ENCODE measurements around the gene HIC1.
A peak's percentile ranks its signal among the peaks of the same experiment; 100 is the strongest.

The HIC1 gene

DNA sequence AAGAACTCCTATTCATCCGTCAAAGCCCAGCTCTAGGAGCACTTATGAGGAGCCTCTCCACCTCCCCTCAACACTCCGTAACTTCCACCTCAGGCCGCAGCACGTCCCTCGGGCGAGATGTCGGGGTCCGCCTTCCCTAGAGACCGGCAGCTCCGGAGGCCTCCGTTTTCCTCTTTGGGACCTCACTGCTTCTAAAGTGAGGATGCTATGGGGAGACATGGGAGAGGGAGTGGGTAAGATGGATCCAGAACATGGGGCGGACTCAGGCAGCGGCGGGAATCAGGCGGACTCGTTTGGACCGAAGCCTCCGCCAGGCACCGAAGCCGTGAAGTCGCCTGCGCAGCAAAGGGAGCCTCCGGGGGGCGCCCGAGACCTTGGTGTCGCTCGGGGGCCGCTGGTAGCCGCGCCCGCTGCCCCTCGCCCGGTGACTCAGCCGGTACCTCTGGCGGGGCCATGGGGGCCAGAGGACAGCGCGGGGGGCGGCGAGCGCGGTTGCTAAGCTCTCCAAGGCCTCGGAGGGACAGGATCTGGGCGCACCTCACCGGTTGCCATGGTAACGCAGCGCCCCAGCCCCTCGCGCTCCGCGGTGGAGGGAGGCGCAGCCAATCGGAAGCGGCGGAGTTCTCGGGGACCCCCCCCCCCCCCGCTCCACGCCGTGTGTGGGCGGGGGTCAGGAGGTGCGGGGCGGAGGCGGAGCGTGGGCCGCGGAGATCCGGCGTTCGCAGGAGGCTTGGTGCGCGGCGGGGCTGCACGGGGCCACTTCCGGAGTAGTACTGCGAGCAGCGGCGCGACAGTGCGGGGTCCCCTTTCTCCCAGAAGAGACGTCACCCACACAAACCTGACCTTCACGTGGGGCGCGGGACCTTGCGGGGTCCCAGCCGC, 1.3 kb upstream of the HIC1 start:
- H3K4me3 ChIP-seq (ENCODE audit: low read depth, low read length), result peak overlapping the region; percentile 79
- peak; percentile 78 for DNase-seq (ENCODE audit: low read depth)

DNA sequence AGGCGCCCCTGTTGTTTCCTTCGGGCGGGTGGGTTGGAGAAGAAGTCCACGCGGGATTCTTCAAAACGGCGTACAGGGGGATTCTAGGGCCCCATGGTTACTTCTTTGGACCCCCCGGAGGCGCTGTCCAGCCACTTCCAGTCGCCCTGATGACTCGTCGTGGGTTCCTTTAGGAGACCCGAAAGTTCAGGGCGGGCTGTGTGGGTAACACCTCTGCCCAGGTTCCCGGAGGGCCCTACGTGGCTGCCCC, 716 bp upstream of the HIC1 start:
- TF ChIP-seq, protein P1, sequence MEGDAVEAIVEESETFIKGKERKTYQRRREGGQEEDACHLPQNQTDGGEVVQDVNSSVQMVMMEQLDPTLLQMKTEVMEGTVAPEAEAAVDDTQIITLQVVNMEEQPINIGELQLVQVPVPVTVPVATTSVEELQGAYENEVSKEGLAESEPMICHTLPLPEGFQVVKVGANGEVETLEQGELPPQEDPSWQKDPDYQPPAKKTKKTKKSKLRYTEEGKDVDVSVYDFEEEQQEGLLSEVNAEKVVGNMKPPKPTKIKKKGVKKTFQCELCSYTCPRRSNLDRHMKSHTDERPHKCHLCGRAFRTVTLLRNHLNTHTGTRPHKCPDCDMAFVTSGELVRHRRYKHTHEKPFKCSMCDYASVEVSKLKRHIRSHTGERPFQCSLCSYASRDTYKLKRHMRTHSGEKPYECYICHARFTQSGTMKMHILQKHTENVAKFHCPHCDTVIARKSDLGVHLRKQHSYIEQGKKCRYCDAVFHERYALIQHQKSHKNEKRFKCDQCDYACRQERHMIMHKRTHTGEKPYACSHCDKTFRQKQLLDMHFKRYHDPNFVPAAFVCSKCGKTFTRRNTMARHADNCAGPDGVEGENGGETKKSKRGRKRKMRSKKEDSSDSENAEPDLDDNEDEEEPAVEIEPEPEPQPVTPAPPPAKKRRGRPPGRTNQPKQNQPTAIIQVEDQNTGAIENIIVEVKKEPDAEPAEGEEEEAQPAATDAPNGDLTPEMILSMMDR (conservative IDR thresholded peaks at IDR 0.05; ENCODE audit: low read depth, low read length), result no peak
- H3K4me3 ChIP-seq (ENCODE audit: low read depth, low read length), result peak overlapping the region; percentile 79
- DNase-seq (ENCODE audit: low read depth), result no peak

More for the DNA sequence above, 1.3 kb upstream of the HIC1 start:
- TF ChIP-seq, protein P1 (conservative IDR thresholded peaks at IDR 0.05; ENCODE audit: low read depth, low read length), result peak; percentile 54

DNA sequence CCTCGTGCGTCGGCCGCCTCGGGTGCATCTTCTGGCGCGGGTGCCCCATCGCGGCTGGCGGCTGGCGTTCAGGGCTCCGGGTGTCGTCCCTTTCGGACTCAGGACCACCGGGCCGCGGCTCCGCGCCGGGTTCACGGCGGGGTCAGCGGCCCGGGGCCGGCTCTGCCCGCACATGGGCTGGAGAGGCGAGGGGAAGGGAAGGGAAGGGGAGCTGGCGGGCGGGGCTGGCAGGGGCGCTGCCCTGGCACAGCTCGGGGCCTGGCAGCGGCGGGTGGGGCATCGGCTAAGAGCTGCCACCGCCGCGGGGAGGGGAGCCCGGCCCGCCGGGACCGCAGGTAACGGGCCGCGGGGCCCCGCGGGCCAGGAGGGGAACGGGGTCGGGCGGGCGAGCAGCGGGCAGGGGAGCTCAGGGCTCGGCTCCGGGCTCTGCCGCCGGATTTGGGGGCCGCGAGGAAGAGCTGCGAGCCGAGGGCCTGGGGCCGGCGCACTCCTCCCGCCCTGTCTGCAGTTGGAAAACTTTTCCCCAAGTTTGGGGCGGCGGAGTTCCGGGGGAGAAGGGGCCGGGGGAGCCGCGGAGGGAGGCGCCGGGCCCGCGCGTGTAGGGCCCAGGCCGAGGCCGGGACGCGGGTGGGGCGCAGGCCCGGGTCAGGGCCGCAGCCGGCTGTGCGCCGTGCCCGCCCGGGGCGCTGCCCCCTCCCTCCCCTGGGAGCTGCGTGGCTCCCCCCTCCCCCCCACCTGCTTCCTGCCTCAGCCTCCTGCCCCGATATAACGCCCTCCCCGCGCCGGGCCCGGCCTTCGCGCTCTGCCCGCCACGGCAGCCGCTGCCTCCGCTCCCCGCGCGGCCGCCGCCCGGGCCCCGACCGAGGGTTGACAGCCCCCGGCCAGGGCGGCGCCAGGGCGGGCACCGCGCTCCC, 646 bp downstream of the HIC1 start:
- peak; percentile 63 for DNase-seq (ENCODE audit: low read depth)
- TF ChIP-seq, protein P1 (conservative IDR thresholded peaks at IDR 0.05; ENCODE audit: low read depth, low read length), result no peak
- peak overlapping the region; percentile 79 for H3K4me3 ChIP-seq (ENCODE audit: low read depth, low read length)

DNA sequence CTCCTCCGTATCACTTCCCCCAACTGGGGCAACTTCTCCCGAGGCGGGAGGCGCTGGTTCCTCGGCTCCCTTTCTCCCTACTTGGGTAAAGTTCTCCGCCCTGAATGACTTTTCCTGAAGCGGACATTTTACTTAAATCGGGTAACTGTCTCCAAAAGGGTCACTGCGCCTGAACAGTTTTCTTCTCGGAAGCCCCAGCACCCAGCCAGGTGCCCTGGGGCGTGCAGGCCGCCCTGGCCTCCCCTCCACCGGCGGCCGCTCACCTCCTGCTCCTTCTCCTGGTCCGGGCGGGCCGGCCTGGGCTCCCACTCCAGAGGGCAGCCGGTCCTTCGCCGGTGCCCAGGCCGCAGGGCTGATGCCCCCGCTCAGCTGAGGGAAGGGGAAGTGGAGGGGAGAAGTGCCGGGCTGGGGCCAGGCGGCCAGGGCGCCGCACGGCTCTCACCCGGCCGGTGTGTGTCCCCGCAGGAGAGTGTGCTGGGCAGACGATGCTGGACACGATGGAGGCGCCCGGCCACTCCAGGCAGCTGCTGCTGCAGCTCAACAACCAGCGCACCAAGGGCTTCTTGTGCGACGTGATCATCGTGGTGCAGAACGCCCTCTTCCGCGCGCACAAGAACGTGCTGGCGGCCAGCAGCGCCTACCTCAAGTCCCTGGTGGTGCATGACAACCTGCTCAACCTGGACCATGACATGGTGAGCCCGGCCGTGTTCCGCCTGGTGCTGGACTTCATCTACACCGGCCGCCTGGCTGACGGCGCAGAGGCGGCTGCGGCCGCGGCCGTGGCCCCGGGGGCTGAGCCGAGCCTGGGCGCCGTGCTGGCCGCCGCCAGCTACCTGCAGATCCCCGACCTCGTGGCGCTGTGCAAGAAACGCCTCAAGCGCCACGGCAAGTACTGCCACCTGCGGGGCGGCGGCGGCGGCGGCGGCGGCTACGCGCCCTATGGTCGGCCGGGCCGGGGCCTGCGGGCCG, 1.6 kb downstream of the HIC1 start:
- DNase-seq (ENCODE audit: low read depth), result peak; percentile 79
- TF ChIP-seq, protein P1 (conservative IDR thresholded peaks at IDR 0.05; ENCODE audit: low read depth, low read length), result no peak
- peak overlapping the region; percentile 79 for H3K4me3 ChIP-seq (ENCODE audit: low read depth, low read length)

DNA sequence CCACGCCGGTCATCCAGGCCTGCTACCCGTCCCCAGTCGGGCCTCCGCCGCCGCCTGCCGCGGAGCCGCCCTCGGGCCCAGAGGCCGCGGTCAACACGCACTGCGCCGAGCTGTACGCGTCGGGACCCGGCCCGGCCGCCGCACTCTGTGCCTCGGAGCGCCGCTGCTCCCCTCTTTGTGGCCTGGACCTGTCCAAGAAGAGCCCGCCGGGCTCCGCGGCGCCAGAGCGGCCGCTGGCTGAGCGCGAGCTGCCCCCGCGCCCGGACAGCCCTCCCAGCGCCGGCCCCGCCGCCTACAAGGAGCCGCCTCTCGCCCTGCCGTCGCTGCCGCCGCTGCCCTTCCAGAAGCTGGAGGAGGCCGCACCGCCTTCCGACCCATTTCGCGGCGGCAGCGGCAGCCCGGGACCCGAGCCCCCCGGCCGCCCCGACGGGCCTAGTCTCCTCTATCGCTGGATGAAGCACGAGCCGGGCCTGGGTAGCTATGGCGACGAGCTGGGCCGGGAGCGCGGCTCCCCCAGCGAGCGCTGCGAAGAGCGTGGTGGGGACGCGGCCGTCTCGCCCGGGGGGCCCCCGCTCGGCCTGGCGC, 2.4 kb downstream of the HIC1 start:
- H3K4me3 ChIP-seq (ENCODE audit: low read depth, low read length), result peak overlapping the region; percentile 79
- TF ChIP-seq, protein P1 (conservative IDR thresholded peaks at IDR 0.05; ENCODE audit: low read depth, low read length), result no peak
- peak; percentile 57 for DNase-seq (ENCODE audit: low read depth)

Data from choroid plexus epithelial cell (primary cell).